HG03378 (cell line): ENCODE results near the gene STOM.
"Not testable (repeated sequence)": the region's sequence is repeated elsewhere in the genome, so short reads cannot be mapped to it uniquely, and the experiment has no call there.

Experiments
- ATAC-seq: cut with Tn5 transposase; IDR thresholded peaks from one replicate; pipeline ENCODE4 v1.9.1; 2021; ENCODE audit warnings: mild to moderate bottlenecking, moderate library complexity; ENCODE audit not compliant: unreplicated experiment

Gene STOM

DNA sequence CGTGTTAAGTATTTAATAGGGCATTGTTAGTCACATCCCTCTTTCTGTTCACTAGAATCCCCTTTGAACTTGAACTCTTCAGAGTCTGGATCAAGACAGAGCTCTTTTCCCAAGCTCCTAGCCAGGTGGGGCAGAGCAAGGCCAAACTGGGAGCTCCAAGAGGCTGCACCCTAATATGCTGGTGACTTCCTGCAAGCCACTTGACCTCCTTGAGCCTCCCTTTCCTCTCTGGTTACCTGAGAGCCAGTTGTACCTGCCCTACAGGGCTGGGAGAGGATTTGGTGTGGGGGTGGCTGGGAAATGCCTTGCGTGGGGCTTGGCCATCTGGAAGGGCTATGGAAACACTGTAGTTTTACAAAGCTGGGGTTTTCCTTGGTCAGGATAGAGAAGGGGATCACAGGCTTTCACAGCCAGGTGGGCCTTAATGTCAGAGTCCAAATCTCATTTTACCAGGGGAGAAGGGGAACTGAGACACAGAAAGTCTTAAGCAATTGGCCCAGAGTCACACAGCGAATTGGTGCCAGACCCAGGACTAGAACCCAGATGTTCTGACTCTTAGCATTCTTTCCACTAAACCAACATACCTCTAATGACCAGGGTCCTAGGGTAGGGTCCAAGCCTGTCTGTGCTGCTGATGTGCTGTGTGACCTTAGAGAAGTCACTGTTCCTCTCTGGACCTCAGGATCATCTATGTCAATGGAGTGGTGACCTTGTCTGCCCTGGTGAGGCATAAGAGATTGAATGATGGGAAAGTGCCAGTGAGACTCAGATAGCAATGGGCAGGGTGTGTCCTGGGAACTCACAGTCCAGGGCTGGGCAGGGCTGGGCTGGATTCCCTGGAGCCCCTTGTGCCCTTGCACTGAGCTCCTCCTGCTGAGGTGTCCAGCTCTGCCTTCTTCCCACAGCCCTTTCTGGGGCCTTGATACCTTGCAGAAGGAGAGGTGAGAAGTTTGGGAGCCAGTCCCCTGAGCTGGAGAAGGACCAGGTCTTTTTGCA, 66.3 kb downstream of the STOM start:
- ATAC-seq: no peak

DNA sequence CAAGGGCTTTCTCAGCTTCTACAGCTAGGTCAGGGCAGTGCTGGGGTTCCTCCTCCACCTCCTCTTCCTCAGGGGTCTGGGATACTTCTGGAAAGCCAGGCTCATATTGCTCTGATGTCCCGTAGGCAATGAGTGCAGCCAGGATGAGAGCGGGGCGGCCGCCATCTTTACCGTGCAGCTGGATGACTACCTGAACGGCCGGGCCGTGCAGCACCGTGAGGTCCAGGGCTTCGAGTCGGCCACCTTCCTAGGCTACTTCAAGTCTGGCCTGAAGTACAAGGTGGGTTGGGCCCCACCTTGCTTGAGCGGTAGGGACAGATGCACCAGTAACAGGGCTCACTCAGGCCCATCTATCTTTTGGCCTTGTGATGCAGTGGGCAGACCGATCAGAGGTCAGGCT, 67.3 kb downstream of the STOM start:
- ATAC-seq: no peak

DNA sequence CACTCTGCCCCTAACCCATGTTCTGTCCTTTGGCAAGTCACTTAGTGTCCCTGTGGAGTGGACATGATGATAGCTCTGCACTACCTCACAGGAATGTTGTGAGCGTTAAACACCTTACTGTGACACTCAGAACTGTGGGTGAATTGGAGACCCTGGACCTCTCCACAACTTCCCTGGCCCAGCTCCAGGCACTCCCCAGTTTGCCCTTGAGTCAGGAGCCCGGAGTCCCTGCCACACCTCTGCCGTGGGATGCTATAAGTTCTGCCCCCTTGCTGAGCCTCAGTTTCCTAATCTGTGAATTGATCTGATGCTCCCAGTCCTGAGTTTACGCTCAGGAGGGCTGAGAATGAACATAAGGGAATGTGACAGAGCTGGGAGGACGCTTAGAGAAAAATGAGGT, 67.7 kb downstream of the STOM start:
- no peak for ATAC-seq

DNA sequence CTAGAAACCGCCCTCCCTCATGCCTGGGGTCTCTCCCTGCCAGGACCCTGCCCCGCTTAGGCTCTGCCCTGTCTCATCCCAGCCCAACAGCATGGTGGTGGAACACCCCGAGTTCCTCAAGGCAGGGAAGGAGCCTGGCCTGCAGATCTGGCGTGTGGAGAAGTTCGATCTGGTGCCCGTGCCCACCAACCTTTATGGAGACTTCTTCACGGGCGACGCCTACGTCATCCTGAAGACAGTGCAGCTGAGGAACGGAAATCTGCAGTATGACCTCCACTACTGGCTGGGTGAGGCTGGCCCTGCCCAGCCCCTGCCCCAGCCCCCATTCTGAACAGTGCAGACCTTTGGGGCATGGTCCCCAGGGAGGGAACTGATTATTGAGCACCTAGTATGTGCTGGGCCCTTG, 68.2 kb downstream of the STOM start:
- no peak for ATAC-seq

DNA sequence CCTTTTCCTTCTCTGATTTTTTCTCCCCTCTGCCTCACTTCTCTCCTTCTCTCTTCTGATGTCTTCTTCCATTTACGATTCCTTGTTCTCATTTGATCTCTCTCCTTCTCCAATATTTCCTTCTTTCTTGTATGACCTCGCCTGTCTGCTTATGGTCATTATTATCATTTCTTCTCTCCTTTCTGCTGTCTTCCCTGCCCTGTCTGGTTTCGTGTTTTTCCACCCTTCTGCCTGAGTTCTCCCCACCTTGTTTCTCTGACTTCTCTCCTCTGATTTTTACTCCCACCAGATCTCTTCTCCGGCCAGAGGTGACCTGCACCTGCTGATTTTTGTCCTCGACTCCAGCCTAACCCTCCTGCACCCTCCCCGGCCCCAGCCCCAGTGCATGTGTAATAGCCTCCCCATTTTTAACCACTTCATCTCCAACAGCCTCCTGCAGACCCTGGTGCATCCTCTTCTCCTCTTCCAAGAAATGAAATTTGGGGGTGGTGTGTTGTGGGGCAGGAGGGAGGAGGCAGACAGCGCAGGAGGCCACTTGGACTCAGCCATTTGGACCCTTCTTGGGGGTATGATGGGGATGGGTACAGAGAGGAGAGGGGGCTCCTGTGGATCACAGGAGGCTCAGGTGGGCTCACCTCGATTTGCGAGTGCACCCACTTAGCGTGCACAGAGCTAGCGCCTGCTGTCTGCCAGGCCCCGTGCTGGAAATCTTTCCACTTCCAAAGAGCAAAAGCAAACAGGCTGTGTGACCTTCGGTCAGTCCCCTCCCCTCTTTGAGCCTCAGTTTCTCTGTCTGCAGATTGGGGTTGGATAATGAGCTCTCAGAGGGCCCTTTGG, 69.5 kb downstream of the STOM start:
- ATAC-seq: no peak

DNA sequence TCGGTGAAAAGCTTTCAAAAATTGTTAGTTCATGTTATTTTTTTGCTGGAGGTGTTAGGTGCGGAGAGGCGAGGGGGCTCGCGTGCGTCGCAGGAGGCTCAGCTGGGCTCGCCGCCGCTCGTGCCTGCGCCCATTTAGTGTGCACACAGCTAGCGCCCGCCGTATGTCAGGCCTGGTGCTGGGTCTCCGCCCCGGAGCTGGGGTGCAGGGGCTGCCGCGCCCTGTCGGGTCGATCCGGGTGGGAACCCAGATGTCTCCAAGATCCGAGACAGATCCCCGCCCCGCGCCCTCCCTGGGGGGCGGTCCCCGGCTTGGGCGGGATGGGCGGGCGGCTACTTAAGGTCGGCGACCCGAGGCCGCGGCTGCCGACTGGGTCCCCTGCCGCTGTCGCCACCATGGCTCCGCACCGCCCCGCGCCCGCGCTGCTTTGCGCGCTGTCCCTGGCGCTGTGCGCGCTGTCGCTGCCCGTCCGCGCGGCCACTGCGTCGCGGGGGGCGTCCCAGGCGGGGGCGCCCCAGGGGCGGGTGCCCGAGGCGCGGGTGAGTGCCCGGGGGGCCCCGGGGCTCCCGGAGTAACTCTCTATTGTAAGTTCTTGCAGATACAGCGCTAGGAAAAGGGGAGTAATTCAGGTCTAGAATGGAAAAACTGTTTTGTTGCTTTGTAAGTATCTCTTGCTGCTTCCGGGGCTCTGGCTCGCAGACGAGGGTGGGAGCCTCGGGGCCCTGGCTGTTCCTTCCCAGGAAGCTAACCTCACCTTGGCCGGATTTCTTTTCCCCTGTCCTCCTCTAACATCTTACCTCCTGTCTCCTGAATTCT, 70.4 kb downstream of the STOM start:
- ATAC-seq: no peak

DNA sequence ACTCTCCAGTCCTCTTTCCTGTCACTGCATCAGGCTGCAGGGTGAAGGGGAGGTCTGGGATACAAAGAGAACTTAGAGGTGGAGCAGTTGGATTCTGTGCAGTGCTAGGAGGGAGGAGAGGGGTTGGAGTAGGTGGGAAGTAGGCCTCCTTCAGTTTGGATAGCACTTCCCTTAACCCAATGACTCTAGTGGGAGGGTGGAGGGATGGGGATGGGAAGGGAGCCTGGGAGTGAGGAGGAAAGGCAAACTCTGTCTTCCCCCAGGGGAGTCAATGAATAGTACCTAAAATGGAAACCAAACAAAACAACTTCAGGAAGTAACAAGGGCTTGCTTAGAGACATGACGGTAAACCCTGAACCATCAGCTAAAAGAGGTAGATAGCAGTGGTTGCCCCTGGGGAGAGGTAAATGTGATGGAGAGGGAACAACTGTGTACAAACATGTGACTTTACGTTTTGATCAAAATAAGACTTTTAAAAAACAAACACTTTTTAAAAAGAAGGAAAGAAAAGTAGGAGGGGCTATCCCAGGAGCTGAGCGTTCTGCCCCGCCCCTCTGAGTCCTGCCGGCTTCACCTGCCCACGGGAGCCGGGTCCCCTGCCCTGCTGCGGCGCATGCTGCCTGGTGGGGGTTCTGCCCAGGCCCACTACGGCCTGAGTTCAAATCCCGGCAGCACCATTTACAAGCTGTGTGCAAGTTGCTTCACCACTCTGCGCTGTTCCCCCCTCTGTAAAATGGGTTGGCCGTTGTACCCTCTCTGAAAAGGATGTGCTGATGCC, 71.2 kb downstream of the STOM start:
- ATAC-seq: no peak

DNA sequence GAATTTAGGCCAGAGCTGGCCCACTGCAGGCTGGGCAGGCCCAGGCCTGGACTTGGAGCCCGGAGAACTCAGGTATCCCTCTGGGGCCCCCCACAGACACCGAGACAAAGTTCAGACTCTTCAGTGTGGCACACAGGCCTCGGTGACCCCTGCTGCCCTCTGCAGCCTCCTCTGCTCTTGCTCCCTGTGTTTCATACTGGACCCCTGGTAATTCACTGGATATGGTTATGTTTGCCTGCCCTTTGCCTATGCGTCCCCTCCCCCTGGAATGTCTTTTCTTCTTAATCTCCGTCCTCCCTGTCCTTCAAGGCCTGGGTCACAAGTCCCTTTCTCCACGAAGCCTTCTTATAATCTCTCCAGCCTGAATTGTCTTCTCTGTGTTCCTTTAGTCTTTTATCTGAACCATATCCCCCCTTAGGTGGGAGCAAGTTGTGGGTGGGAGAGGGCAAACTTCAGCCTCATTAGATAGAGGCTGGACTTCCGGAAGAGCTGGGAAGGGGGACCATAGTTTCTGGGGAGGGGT, 72.0 kb downstream of the STOM start:
- ATAC-seq: no peak

DNA sequence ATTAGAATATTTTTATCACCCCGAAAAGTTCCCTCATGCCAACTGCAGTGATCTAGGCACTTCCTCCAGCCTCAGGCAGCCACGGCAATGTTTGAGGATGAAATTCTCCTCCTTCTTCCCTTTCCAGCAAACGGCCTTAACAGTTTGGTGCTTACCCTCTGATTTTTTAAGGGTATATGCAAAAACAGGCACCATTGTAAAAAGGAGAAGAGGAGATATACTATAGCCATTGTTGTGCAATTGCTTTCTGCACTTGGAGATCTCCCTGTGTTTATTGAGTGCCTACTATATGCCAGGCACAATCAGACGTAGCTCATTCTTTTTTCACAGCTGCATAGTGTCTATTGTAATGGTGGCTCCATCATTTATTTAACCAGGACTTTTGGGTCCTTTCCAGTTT, 72.7 kb downstream of the STOM start:
- no peak for ATAC-seq

DNA sequence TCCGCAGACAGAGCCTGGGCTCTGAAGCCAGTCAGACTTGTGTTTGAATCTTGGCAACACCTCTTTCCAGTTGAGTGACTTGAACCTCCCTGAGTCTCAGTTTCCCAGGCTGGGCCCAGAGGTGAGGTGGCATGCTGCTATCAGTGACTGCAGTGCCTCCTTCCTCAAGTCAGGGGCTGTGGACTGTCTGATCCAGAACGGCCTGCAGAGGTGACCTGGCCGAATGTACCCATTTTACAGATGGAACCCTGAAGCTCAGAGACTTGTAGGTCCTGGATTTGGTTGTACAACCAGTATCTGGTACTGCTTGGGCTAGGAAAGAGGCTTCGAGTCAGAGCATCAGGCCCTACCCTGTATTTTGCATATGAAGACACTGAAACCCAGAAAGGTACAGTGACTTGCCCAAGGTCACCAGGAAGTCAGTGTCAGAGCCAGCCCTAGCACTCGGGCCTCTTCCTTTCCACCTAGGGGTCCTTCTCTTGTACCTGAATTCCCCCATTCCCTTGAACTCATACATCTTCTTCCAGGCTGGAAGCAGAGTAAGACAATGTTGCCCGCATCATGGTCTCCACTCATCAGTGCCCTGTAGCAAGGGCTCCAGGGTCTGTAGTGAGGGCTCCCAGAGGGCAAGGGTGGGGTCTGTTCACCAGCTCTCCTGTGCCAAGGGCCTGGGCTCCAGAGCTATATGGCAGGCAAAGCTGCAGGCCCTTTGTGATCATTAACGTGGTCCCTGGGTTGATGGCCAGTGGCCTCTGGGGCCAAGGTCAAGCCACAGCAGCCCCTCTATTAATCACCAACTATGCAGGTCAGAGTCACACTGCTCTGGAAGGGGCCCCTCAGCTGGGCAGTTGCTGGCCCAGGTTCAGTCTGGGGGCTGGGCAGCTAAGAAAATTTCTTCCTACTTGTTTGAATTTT, 73.6 kb downstream of the STOM start:
- ATAC-seq: no peak

DNA sequence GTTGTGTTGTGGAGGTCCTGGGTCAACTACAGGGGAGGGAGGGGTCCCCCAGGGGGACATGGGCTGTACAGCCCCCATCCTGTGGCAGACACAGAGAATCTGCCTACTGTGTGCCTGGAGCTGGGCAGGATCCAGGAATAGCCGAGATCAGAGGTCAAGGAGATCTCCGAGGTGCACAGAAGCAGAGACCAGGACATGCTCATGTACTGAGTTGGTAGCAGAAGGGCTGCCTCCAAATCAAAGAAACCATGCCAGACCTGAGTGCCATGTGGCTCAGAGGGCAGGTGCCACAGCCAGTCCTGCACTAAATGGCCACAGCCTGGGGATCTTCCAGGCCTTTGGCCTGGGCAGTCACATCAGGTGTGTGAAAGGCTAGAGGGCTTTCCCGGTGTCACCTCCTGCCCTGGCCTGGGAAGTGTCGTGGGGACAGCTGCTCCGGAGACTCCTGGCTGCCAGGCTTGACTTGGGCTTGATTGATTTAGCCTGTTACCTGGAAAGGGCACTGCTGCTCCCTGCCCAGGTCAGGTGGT, 74.3 kb downstream of the STOM start:
- no peak for ATAC-seq

DNA sequence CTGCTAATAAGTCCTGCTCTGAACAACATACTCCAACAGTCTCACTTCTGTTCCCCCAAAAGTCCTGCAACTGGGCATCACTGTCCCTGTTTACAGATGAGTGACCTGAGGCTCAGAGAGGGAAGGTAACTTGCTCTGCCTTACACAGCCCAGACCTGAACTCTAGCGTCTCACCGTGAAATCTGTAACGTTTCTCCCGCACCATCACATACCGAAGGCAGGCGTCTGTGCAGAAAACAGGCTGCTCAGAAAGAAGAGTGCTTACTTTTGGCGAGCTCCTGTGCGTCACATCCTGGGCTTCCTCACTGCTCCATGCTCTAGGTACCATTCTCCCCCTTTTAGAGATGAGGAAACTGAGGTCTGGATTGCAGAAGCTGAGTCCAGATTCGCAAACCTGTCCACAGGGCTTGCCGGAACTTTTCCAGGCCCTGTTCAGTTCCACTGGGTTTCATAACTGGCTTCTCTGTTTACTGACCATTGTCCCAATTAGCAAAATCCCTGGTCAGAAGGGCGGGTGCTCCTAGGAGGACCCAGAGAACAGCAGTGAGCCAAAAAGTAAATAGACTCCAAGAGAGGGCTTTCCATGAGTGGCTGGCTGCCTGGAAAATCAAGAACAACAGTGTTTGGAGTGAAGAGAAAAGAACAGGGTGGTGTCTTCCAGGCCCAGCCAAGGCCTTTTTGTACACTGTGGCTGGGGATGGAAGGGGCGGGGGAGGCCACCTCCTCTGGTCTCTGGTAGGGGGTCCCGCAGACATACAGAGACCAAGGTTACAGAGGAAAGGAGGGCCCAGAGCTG, 75.0 kb downstream of the STOM start:
- ATAC-seq: no peak

DNA sequence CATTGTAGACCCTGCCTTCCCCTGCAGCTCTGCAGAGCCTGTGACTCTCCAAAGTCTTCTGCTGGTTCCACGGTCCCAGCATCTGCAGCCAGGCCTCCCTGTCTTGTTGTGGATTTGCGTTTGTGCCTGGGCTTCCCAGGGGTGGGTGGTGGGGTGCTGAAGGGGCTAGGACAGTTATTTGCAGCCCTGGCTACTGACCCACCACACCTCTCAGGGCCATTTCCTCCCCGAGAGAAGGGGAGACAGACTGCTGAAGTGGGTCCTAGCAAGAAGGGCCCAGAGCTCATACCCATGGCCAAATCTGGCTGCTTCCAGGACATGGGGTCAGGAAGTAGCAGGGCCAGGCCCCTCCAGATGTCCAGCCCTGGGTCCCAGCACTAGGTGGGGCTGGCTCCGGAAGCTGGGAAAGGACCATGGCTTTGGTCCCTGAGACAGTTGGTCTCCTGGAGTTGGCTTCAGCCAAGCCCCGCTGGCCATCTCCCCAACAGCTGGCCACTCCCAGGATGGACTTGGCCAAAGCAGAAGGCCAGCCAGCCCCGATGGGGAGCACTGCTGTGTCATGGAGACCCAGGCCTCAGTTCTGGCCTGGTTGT, 75.8 kb downstream of the STOM start:
- ATAC-seq: no peak

DNA sequence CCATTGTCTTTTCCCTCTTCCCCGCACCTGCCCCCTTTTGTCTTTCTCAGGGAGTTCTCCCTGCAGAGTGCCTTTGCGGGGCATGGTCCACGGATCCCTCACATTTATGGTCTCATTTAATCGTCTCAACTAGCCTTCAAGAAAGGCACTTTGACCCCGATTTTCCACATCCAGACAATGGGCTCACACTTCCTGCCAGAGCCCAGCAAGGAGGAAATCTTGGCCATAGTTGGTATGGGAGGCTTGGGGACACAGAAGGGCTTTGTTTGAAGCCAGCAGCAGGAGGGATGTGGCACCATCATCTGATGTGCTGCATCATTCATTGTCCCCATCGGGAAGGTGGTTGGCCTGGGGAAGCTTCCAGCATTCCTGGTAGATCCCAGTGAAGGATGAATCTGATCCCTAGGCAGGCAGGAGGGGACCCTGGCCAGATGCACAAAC, 77.2 kb downstream of the STOM start:
- ATAC-seq: no peak

DNA sequence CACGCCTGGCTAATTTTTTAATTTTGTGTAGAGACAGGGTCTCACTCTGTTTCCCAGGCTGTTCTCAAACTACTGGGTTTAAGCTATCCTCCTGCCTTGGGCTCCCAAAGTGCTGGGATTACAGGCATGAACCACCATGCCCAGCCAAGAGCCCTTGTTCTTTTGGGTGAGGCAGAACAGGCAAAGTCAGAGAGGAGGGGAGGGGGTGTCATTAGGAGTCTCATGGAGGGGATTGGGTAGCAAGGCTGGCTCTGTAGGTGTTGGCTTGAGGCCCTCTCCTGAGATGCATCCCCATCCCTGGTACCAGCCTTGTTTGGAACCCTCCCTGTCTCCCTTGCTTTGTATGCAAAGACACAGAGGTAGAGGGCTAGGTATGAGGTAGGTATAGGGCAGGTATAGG, 78.0 kb downstream of the STOM start:
- ATAC-seq: no peak

DNA sequence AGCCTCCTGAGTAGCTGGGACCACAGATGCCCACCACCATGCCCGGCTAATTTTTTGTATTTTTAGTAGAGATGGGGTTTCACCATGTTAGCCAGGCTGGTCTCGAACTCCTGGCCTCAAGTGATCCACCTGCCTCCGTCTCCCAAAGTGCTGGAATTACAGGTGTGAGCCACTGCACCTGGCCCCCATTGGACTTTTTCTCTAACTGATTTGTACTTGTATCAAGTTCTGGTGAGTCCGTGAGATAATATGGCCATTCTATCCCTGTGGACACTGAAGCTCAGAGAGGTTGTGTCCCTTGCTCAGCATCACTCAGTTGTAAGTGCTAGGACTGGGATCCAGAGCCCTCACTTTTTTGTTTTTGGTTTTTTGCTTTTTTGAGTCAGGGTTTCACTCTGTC, 78.5 kb downstream of the STOM start:
- ATAC-seq: not testable (repeated sequence)

DNA sequence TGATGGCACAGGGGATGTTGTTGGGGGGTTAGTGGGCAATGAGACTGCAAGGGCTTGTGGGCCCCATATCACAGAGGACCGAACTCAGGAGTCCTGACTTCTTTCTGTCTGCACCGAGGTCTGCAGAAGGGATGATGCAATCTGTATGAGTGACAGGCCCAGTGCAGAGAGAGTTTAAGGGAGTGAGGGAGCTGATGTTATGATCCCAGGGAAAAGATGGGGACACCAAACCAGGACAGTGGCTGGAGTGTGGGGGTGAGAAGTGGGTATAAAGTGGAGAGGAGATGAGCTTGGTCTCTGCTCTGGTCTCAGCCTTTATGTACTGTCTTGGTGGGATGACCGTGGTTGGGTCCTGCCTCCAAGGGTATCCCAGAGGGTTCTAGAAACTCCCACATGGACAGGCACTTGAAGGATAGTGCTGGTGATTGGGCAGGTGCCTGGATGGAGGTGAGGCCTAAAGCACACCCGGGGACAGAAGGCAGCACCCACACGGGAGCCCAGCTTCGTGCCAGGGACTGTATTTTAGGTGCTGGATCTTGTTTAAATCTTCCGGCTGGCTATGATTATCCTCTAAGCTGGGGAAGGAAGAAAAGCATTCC, 80.2 kb downstream of the STOM start:
- ATAC-seq: no peak
